HEK293T (cell line): Measurements from ENCODE around the gene MTERF1.
"Not testable (repeated sequence)": the region's sequence is repeated elsewhere in the genome, so short reads cannot be mapped to it uniquely, and the experiment has no call there.

Experiments
- CTCF ChIA-PET: fragments of 350-600 bp; formaldehyde crosslinking; extraction: SDS; loops from one replicate; lab custom pipeline; 2021; ENCODE audit warnings: antibody characterized with exemption, inconsistent platforms; lab: Yijun Ruan, JAX
- POLR2A ChIA-PET: fragments of 350-600 bp; formaldehyde crosslinking; extraction: SDS; loops from one replicate; lab custom pipeline; 2020; ENCODE audit warnings: antibody characterized with exemption, inconsistent platforms; lab: Yijun Ruan, JAX
- DNase-seq: peaks from one replicate; pipeline ENCODE4 v3.0.0; 2012; ENCODE audit warnings: mixed read lengths; ENCODE audit errors: extremely low spot score
- ARNT ChIP-seq: fragments of 450-650 bp; IDR thresholded peaks from 2 replicates; pipeline ENCODE4 v1.6.1; 2017; ENCODE audit warnings: mild to moderate bottlenecking
- BHLHE40 ChIP-seq: fragments of 450-650 bp; IDR thresholded peaks from 2 replicates; pipeline ENCODE4 v1.6.1; 2016; ENCODE audit warnings: mild to moderate bottlenecking, moderate library complexity, borderline replicate concordance
- CTBP1 ChIP-seq: fragments of 450-650 bp; IDR thresholded peaks from 2 replicates; pipeline ENCODE4 v1.6.1; 2016; ENCODE audit warnings: borderline replicate concordance
- ELF4 ChIP-seq: fragments of 450-650 bp; IDR thresholded peaks from 2 replicates; pipeline ENCODE4 v1.6.1; 2017; ENCODE audit warnings: antibody characterized with exemption
- FOXA1 ChIP-seq: fragments of 450-650 bp; IDR thresholded peaks from 2 replicates; pipeline ENCODE4 v1.6.1; 2016; ENCODE audit warnings: mild to moderate bottlenecking
- FOXK2 ChIP-seq: fragments of 450-650 bp; IDR thresholded peaks from 2 replicates; pipeline ENCODE4 v1.6.1; 2016; ENCODE audit warnings: mild to moderate bottlenecking
- FOXM1 ChIP-seq: fragments of 450-650 bp; IDR thresholded peaks from 2 replicates; pipeline ENCODE4 v1.6.1; 2017; ENCODE audit warnings: mild to moderate bottlenecking, borderline replicate concordance
- HDGF ChIP-seq: fragments of 450-650 bp; IDR thresholded peaks from 2 replicates; pipeline ENCODE4 v1.6.1; 2017; ENCODE audit warnings: antibody characterized with exemption, borderline replicate concordance
- L3MBTL2 ChIP-seq: fragments of 450-650 bp; conservative IDR thresholded peaks from 2 replicates; pipeline ENCODE4 v1.6.1; 2016; ENCODE audit warnings: mild to moderate bottlenecking
- LEF1 ChIP-seq: fragments of 450-650 bp; IDR thresholded peaks from 2 replicates; pipeline ENCODE4 v1.6.1; 2017; ENCODE audit warnings: mild to moderate bottlenecking, borderline replicate concordance
- NFRKB ChIP-seq: fragments of 450-650 bp; IDR thresholded peaks from 2 replicates; pipeline ENCODE4 v1.6.1; 2016; ENCODE audit warnings: mild to moderate bottlenecking, moderate library complexity
- SP1 ChIP-seq: fragments of 450-650 bp; IDR thresholded peaks from 2 replicates; pipeline ENCODE4 v1.6.1; 2017
- SUZ12 ChIP-seq: fragments of 450-650 bp; IDR thresholded peaks from 2 replicates; pipeline ENCODE4 v1.6.1; 2016; ENCODE audit warnings: mild to moderate bottlenecking
- TARDBP ChIP-seq: fragments of 450-650 bp; IDR thresholded peaks from 2 replicates; pipeline ENCODE4 v1.6.1; 2016
- ZNF384 ChIP-seq: fragments of 450-650 bp; IDR thresholded peaks from 2 replicates; pipeline ENCODE4 v1.6.1; 2016
- TF ChIP-seq, protein P1 (sequence below): fragments of 450-650 bp; IDR thresholded peaks from 2 replicates; pipeline ENCODE4 v1.6.1; 2016

The MTERF1 gene

DNA sequence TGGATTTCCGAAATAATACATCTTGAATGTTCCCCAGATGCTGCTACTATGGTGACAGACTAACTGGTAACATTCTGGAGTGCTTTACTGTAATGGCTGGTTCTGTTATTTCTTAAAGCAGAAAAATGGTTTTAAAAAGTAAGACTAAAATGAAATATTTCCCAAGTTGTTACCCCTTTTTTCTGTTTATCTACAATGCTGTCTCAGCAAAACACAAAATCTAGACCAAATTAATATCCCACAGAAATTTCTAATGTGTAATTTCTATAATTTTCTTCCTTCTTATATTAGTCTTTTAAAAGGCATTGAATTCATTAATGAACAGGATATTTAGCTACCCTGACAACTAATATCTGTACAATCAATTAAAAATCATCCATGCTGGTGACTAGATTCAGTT is 19.1 kb upstream of the MTERF1 start:
- POLR2A ChIA-PET, result no interaction called here
- CTCF ChIA-PET, result no interaction called here
- no peak for DNase-seq
- TF ChIP-seq FOXM1 (no peak), NFRKB (no peak), BHLHE40 (no peak), L3MBTL2 (no peak), CTBP1 (no peak), ELF4 (no peak), TARDBP (no peak), FOXK2 (no peak), ARNT (no peak), LEF1 (no peak), HDGF (no peak), ZNF384 (no peak)
- TF ChIP-seq, protein P1, sequence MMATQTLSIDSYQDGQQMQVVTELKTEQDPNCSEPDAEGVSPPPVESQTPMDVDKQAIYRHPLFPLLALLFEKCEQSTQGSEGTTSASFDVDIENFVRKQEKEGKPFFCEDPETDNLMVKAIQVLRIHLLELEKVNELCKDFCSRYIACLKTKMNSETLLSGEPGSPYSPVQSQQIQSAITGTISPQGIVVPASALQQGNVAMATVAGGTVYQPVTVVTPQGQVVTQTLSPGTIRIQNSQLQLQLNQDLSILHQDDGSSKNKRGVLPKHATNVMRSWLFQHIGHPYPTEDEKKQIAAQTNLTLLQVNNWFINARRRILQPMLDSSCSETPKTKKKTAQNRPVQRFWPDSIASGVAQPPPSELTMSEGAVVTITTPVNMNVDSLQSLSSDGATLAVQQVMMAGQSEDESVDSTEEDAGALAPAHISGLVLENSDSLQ, result no peak

DNA sequence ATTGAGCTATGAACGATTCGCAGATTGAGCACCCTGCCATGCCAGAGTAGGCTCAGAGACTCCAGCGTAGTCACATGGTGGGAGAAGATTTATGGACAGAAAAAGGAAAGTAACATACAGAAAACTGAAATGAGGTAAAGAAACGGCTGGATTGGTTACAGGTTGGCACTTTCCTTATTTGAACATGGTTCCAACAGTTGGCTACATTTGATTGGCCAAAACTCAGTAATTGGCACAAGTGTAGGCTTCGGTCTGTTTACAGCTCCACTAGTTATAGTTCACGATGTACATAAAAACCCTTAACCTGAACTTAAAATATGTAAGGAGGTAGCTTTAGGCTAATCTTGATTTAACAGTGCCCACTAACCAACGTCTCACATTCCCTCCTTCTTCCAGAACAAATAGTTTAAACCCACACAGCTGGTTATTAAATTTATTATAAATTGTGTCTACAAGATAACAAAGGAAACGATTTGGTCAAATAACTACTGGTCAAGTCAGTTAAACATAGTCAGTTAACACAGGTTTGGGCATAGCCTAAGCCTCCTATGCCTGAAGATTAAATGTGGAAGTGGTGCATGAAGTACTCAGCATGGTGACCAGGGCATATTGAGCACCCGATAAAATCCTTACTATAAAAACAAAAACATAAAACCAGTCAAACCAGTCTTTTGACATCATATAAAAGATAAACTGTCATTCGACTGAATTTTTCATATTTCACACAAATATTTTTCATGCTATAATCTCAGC is 17.9 kb upstream of the MTERF1 start:
- TF ChIP-seq TARDBP, result no peak
- no peak for TF ChIP-seq ELF4
- no peak for TF ChIP-seq NFRKB
- TF ChIP-seq, protein P1, result peak; percentile 17; the same call in 1 of the 2 replicates
- TF ChIP-seq BHLHE40, result no peak
- no peak for DNase-seq
- CTCF ChIA-PET, result no interaction called here
- POLR2A ChIA-PET, result no interaction called here

DNA sequence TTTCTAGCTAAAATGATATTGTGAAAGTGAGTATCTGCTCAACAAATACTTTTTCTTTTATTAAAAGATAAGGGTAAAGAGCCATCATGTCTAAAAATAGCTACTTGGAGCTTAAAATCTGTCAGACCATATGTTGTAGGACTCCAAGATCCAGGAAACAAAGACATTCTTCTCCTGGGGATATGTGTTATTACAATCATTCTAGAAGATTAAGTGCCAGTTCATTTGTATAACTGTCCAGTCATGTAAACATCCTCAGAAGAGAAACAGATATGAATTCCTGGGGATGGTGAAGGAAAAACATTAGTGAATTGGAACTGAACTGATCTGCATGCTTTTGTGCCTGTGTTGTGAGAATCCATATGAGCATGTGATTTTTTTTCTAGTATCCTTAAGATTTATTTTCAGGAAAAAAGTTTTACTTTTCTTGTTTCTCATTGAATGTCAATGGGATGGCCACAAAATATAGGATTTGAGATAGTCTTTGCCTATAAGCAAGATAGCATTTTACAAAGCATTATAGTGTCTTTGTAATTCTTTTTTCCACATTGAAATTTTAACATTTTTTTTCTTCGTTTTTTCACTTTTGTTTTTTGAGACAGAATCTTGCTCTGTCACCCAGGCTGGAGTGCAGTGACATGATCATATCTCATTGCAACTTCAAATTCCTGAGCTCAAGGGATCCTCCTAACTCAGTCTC is 14.4 kb upstream of the MTERF1 start:
- POLR2A ChIA-PET, result no interaction called here
- DNase-seq, result no peak
- CTCF ChIA-PET, result interaction anchor here (0.7 kb wide), 1 partner anchor 529 kb away, joined by 3 read pairs; no protein-coding TSS in a partner anchor
- TF ChIP-seq SP1, result no peak
- no peak for TF ChIP-seq HDGF
- TF ChIP-seq CTBP1, result no peak
- TF ChIP-seq FOXM1, result no peak
- no peak for TF ChIP-seq LEF1
- no peak for TF ChIP-seq L3MBTL2

DNA sequence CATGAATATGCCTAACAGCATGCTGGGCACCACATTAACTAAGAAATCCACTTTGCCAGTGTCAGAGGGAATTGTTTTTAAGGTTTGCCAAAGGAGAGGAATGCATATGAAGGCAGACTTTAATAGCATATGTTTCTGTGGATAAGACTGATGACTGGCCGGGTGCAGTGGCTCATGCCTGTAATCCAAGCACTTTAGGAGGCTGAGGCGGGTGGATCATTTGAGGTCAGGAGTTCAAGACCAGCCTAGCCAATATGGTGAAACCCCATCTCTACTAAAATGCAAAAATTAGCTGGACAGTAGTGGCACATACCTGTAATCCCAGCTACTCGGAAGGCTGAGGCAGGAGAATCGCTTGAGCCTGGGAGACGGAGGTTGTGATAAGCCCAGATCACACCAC is 13.2 kb upstream of the MTERF1 start:
- DNase-seq, CTCF ChIA-PET, POLR2A ChIA-PET: not testable (repeated sequence)

DNA sequence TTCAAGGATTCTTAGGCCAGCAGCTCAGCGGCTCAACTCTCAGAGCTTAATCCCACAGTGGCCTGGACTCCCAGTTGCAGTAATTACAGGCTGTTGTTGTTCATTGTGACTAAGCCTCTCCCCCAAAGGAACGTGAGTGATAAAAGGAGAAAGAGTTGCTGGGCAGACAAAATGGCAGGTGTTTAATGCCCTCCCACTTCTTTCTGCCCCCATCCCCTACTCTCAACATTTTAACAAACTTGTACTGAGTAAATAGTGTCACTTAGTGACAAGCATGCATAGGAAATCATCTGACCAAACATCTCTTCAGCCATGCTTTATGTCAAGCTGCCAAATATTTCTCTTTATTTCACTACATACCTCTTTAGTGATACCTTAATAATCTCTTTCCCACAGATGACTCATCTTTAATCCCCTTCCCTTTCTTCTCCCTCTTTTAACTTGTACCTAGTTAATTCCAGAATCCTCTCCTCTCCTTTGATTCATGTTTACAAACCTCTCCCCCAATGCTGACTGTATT is 12.4 kb upstream of the MTERF1 start:
- DNase-seq, result no peak
- TF ChIP-seq L3MBTL2, result no peak
- TF ChIP-seq NFRKB, result no peak
- TF ChIP-seq ZNF384, result no peak
- TF ChIP-seq SP1, result no peak
- no peak for TF ChIP-seq TARDBP
- TF ChIP-seq LEF1, result no peak
- TF ChIP-seq FOXA1, result no peak
- TF ChIP-seq ELF4, result no peak
- TF ChIP-seq FOXM1, result no peak
- no peak for TF ChIP-seq ARNT
- TF ChIP-seq FOXK2, result no peak
- TF ChIP-seq HDGF, result no peak
- no peak for TF ChIP-seq BHLHE40
- no peak for TF ChIP-seq SUZ12
- TF ChIP-seq CTBP1, result no peak
- TF ChIP-seq, protein P1, result no peak
- ChIA-PET POLR2A (no interaction called here), CTCF (no interaction called here)

DNA sequence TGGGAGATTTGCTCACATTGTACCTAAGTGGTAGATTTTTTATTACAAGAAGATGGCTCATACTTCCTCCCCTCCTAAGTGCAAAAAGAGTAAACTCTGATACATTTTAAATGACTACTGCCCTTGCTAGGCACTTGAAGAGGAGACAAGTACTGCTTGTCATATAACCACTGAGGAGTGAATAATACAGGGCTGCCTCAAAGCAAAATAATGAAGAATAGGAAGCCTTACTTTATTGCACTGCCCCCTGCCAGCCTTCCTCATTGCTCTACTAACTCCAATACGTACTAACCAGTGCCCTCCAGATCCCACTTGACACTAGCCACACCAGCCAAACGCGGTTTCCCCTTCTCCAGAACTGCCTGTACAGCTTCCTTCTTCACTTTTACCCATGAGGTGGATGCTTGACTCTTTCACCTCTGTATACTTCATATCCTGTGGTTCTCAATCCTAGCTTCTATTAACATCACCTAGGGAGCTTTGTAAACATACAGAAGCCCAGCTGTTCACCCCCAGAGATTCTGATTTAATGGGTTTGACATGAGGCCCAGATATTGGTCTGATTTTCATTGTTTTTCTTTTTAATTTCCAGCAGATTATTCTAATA is 11.7 kb upstream of the MTERF1 start:
- DNase-seq, result no peak
- CTCF ChIA-PET, result interaction anchor here (1.2 kb wide), 1 partner anchor 12 kb away, joined by 5 read pairs; the partner anchor contains the start of gene MTERF1
- TF ChIP-seq SP1, result no peak
- TF ChIP-seq NFRKB, result no peak
- no peak for TF ChIP-seq BHLHE40
- no peak for TF ChIP-seq TARDBP
- no peak for TF ChIP-seq CTBP1
- no peak for TF ChIP-seq ARNT
- TF ChIP-seq HDGF, result no peak
- TF ChIP-seq FOXA1, result no peak
- no peak for TF ChIP-seq L3MBTL2
- TF ChIP-seq, protein P1, result no peak
- TF ChIP-seq ELF4, result no peak
- TF ChIP-seq LEF1, result no peak
- no peak for TF ChIP-seq FOXK2
- no peak for TF ChIP-seq FOXM1
- TF ChIP-seq SUZ12, result no peak
- POLR2A ChIA-PET, result interaction anchor here (0.6 to 1.8 kb wide), 2 partner anchors 11 to 49 kb away, joined by 3 to 4 read pairs; partner anchors contain the start of gene MTERF1

DNA sequence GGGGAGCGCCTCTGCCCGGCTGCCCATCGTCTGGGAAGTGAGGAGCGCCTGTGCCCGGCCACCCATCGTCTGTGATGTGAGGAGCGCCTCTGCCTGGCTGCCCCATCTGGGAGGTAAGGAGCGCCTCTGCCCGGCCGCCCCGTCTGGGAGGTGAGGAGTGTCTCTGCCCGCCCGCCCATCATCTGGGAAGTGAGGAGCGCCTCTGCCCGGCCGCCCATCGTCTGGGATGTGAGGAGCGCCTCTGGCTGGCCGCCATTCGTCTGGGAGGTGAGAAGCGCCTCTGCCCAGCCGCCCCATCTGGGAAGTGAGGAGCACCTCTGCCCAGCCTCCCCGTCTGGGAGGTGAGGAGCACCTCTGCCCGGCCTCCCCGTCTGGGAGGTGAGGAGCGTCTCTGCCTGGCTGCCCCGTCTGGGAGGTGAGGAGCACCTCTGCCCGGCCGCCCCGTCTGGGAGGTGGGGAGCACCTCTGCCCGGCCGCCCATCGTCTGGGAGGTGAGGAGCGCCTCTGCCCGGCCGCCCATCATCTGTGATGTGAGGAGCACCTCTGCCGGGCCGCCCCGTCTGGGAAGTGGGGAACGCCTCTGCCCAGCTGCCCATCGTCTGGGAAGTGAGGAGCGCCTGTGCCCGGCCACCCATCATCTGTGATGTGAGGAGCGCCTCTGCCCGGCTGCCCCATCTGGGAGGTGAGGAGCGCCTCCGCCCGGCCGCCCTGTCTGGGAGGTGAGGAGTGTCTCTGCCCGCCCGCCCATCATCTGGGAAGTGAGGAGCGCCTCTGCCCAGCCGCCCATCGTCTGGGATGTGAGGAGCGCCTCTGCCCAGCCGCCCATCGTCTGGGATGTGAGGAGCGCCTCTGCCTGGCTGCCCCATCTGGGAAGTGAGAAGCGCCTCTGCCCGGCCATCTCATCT is 8.0 kb upstream of the MTERF1 start:
- POLR2A ChIA-PET, CTCF ChIA-PET, DNase-seq: not testable (repeated sequence)
